Parathyroid adenoma (tissue), 2 donors: Measurements from ENCODE around the gene OR52B6.
"Not testable (repeated sequence)": the region's sequence is repeated elsewhere in the genome, so short reads cannot be mapped to it uniquely, and the experiment has no call there.

Experiments used
- H2AFZ ChIP-seq: fragments of 300-600 bp; sonication (generic); one replicate; pipeline ENCODE4 v1.7.0; 2017; ENCODE audit warnings: antibody characterized with exemption, mild to moderate bottlenecking
- H3K27ac ChIP-seq: fragments of 300-600 bp; sonication (generic); one replicate; pipeline ENCODE4 v1.7.0; 2017
- H3K27me3 ChIP-seq: fragments of 300-600 bp; sonication (generic); one replicate; pipeline ENCODE4 v1.7.0; 2017; ENCODE audit warnings: low read length; ENCODE audit not compliant: control insufficient read depth, insufficient read depth
- H3K36me3 ChIP-seq: fragments of 300-600 bp; sonication (generic); one replicate; pipeline ENCODE4 v1.7.0; 2017; ENCODE audit warnings: low read length; ENCODE audit not compliant: control insufficient read depth, insufficient read depth
- H3K4me1 ChIP-seq: fragments of 300-600 bp; sonication (generic); one replicate; pipeline ENCODE4 v1.7.0; 2017; ENCODE audit warnings: control low read depth
- H3K4me2 ChIP-seq: fragments of 300-600 bp; sonication (generic); one replicate; pipeline ENCODE4 v1.7.0; 2017; ENCODE audit warnings: low read length
- H3K4me3 ChIP-seq: fragments of 300-600 bp; sonication (generic); one replicate; pipeline ENCODE4 v1.7.0; 2017; ENCODE audit warnings: low read depth, low read length
- H3K79me2 ChIP-seq: fragments of 300-600 bp; sonication (generic); one replicate; pipeline ENCODE4 v1.7.0; 2017; ENCODE audit warnings: control low read depth
- H3K9ac ChIP-seq: fragments of 300-600 bp; sonication (generic); one replicate; pipeline ENCODE4 v1.7.0; 2017; ENCODE audit warnings: mild to moderate bottlenecking
- H3K9me3 ChIP-seq: fragments of 300-600 bp; sonication (generic); one replicate; pipeline ENCODE4 v1.7.0; 2017; ENCODE audit warnings: low read length; ENCODE audit not compliant: control insufficient read depth
- CTCF ChIP-seq: fragments of 300-600 bp; sonication (generic); IDR thresholded peaks from one replicate; pipeline ENCODE4 v1.7.0; 2017; ENCODE audit warnings: antibody characterized with exemption, mild to moderate bottlenecking
- donor health status: primary hyperparathyroidism.

OR52B6 gene

GRCh38 chr11:5592615-5593014 is 11.9 kb downstream of the OR52B6 start:
- Histone ChIP-seq H3K27ac (no peak overlapping the region), H2AFZ (no peak overlapping the region), H3K79me2 (no peaks in the 10 kb centered on the region), H3K27me3 (no peaks in the 10 kb centered on the region), H3K4me2 (no peak overlapping the region), H3K9me3 (no peaks in the 10 kb centered on the region), H3K9ac (no peak overlapping the region), H3K4me3 (no peak overlapping the region), H3K4me1 (no peaks in the 10 kb centered on the region), H3K36me3 (no peaks in the 10 kb centered on the region)
- TF ChIP-seq CTCF = no peak

DNA sequence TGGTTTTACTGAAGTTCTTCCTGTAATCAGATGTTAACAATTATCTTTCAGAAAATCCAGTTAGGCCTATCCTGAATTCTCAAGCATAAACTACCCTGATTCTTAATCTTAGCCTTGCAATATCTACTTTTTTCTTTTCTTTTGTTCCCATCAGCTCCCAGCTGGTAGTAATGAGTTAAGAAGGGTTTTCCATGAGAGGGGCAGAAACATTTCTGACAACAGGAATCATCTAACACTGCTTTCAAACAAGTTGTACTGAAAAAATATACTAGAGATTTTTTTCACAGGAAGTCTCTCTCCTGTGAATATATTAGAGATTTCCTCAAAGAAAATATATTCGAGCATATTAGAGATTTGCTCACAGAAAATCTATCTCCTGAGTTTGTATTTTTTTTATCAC is 12.5 kb downstream of the OR52B6 start:
- Histone ChIP-seq H3K4me3 (no peak overlapping the region), H3K9me3 (no peaks in the 10 kb centered on the region), H2AFZ (no peak overlapping the region), H3K36me3 (no peaks in the 10 kb centered on the region), H3K9ac (no peak overlapping the region), H3K4me2 (no peak overlapping the region), H3K27me3 (no peaks in the 10 kb centered on the region), H3K79me2 (no peaks in the 10 kb centered on the region), H3K27ac (no peak overlapping the region), H3K4me1 (no peaks in the 10 kb centered on the region)
- no peak for TF ChIP-seq CTCF

GRCh38 chr11:5596607-5597201 is 16.0 kb downstream of the OR52B6 start, which contains the start of gene TRIM6:
TSS of gene TRIM6 (plus strand) at chr11:5596637. CDS start at chr11:5596898, 261 bp downstream.
- H2AFZ ChIP-seq = peak within 1 kb of the TSS; percentile 79
- H3K36me3 ChIP-seq = no peaks in the 10 kb centered on the region
- no peaks in the 10 kb centered on the region for H3K9me3 ChIP-seq
- no peak for TF ChIP-seq CTCF
- H3K79me2 ChIP-seq = no peaks in the 10 kb centered on the region
- H3K9ac ChIP-seq = no peak within 1 kb of the TSS
- no peaks in the 10 kb centered on the region for H3K27me3 ChIP-seq
- H3K4me2 ChIP-seq = peak within 1 kb of the TSS; percentile 74
- H3K4me3 ChIP-seq = peak within 1 kb of the TSS; percentile 41
- no peaks in the 10 kb centered on the region for H3K4me1 ChIP-seq
- no peak within 1 kb of the TSS for H3K27ac ChIP-seq

- no peaks in the 10 kb centered on the region for H3K36me3 ChIP-seq
- H3K79me2 ChIP-seq = no peaks in the 10 kb centered on the region
- H3K9ac ChIP-seq = no peak overlapping the region
- H2AFZ ChIP-seq = peak overlapping the region; percentile 38
- H3K4me3 ChIP-seq = no peak overlapping the region
- H3K4me1 ChIP-seq = no peaks in the 10 kb centered on the region
- no peaks in the 10 kb centered on the region for H3K27me3 ChIP-seq
- TF ChIP-seq CTCF = no peak
- H3K4me2 ChIP-seq = no peak overlapping the region
- H3K27ac ChIP-seq = no peak overlapping the region
- H3K9me3 ChIP-seq = no peaks in the 10 kb centered on the region
Observed at GRCh38 chr11:5597953-5598352, 17.3 kb downstream of the OR52B6 start.

DNA sequence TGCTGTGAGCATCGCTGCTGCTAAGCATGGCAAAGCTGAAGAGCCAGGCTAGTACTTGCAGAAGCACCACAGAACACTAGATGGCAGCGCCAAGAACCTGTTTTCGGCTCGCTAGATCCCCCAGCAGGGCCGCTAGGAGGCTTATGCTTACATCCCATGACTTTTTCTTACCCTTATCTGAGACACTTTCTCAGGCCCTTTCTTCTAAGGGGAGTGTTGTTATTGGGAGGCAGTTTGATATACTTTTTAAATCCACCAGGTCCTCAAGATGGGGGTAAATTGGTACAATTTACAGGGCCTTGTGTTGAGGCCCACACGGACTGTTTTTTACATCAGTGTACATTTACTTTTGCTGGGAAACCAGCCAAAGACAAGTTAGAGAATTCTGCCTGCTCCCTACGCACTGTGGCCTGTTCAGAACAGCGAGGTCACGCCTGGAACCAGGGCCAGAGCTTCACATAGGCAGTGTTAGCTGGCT is 19.7 kb downstream of the OR52B6 start:
- Histone ChIP-seq H3K4me3 (no peak overlapping the region), H3K27ac (no peak overlapping the region), H3K9ac (no peak overlapping the region), H3K4me1 (no peaks in the 10 kb centered on the region), H3K4me2 (no peak overlapping the region), H2AFZ (no peak overlapping the region), H3K9me3 (no peaks in the 10 kb centered on the region), H3K27me3 (no peaks in the 10 kb centered on the region), H3K36me3 (no peaks in the 10 kb centered on the region), H3K79me2 (no peaks in the 10 kb centered on the region)
- no peak for TF ChIP-seq CTCF

DNA sequence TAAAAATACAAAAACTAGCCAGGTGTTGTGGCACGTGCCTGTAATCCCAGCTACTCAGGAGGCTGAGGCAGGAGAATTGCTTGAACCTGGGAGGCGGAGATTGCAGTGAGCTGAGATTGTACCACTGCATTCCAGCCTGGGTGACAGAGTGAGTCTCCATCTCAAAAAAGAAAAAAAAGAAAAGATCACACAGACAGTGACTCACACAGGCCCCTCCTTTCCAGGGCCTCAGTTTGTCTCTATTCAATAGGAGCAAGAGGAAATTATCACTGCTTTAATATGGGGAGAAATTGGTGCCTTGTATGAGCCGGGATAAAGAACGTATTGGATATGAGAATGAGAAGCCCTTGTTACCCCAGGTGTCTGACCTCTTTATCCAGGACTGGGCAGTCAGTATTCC is 22.1 kb downstream of the OR52B6 start:
- not testable (repeated sequence) for H3K4me3 ChIP-seq, H3K27me3 ChIP-seq, H3K9me3 ChIP-seq, H3K9ac ChIP-seq, H3K36me3 ChIP-seq, H3K27ac ChIP-seq, H3K79me2 ChIP-seq, H2AFZ ChIP-seq, H3K4me1 ChIP-seq, H3K4me2 ChIP-seq
